ENCODE measurements around the gene MOB3B. TPM values are rescaled to one million over a fixed set of nuclear protein-coding genes. Genes with fewer than 3 reads are reported as not detected.

MOB3B gene
- total RNA-seq, 2 donors from 2014 or later, result 1.3 to 2.3 TPM

GRCh38 chr9:27554712-27555111 lies 25.1 kb upstream of the MOB3B start:
- no peak for ATAC-seq
- H3K36me3 Mint-ChIP-seq, result peaks cover 6 to 10% of the 10 kb centered on the region in 2 donors
- no peaks in the 10 kb centered on the region for H3K9me3 Mint-ChIP-seq
- no peak overlapping the region for H3K27ac Mint-ChIP-seq
- DNase-seq (ENCODE audit: low spot score in 2 of 2), result no peak

- Mint-ChIP-seq H3K9me3 (no peaks in the 10 kb centered on the region), H3K36me3 (peaks cover 8 to 10% of the 10 kb centered on the region in 2 donors), H3K27ac (no peak overlapping the region)
- ATAC-seq, result no peak
- DNase-seq (ENCODE audit: low spot score in 2 of 2), result no peak
Observed at GRCh38 chr9:27549196-27549755, 19.7 kb upstream of the MOB3B start.

GRCh38 chr9:27548055-27548741 lies 18.6 kb upstream of the MOB3B start:
- ATAC-seq, result no peak
- Mint-ChIP-seq H3K27ac (no peak overlapping the region), H3K36me3 (peaks cover 7% of the 10 kb centered on the region in 2 donors), H3K9me3 (no peaks in the 10 kb centered on the region)
- no peak for DNase-seq (ENCODE audit: low spot score in 2 of 2)

GRCh38 chr9:27545471-27545870 lies 15.9 kb upstream of the MOB3B start:
- H3K9me3 Mint-ChIP-seq, result no peaks in the 10 kb centered on the region
- no peak overlapping the region for H3K27ac Mint-ChIP-seq
- no peak for DNase-seq (ENCODE audit: low spot score in 2 of 2)
- peaks cover 0 to 5% of the 10 kb centered on the region in 2 donors for H3K36me3 Mint-ChIP-seq
- ATAC-seq, result no peak

- no peak for DNase-seq (ENCODE audit: low spot score in 2 of 2)
- Mint-ChIP-seq H3K36me3 (peaks cover 0 to 5% of the 10 kb centered on the region in 2 donors), H3K9me3 (no peaks in the 10 kb centered on the region), H3K27ac (no peak overlapping the region)
- no peak for ATAC-seq
Observed at GRCh38 chr9:27542508-27542907, 12.9 kb upstream of the MOB3B start.

- Mint-ChIP-seq H3K9me3 (no peaks in the 10 kb centered on the region), H3K36me3 (peaks cover 0 to 5% of the 10 kb centered on the region in 2 donors), H3K27ac (no peak overlapping the region)
- DNase-seq (ENCODE audit: low spot score in 2 of 2) (no peak), ATAC-seq (no peak)
Observed at GRCh38 chr9:27541740-27542139, 12.1 kb upstream of the MOB3B start.

GRCh38 chr9:27540502-27540901 lies 10.9 kb upstream of the MOB3B start:
- Mint-ChIP-seq H3K9me3 (no peaks in the 10 kb centered on the region), H3K27ac (no peak overlapping the region), H3K36me3 (peaks cover 0 to 5% of the 10 kb centered on the region in 2 donors)
- no peak for ATAC-seq
- DNase-seq (ENCODE audit: low spot score in 2 of 2), result no peak

GRCh38 chr9:27539479-27540441 lies 10.1 kb upstream of the MOB3B start:
- no peak for DNase-seq (ENCODE audit: low spot score in 2 of 2)
- no peak for ATAC-seq
- no peak overlapping the region for H3K27ac Mint-ChIP-seq

GRCh38 chr9:27538647-27539046 lies 9.0 kb upstream of the MOB3B start:
- Mint-ChIP-seq H3K27ac (no peak overlapping the region), H3K9me3 (no peaks in the 10 kb centered on the region), H3K36me3 (no peaks in the 10 kb centered on the region)
- ATAC-seq (no peak), DNase-seq (ENCODE audit: low spot score in 2 of 2) (no peak)

More at GRCh38 chr9:27539479-27540441, 10.1 kb upstream of the MOB3B start:
- Mint-ChIP-seq H3K36me3 (peaks cover 0 to 5% of the 10 kb centered on the region in 2 donors), H3K9me3 (no peaks in the 10 kb centered on the region)

- no peaks in the 10 kb centered on the region for H3K9me3 Mint-ChIP-seq
- no peak overlapping the region for H3K27ac Mint-ChIP-seq
- no peaks in the 10 kb centered on the region for H3K36me3 Mint-ChIP-seq
- no peak for DNase-seq (ENCODE audit: low spot score in 2 of 2)
- ATAC-seq, result no peak
Observed at GRCh38 chr9:27537756-27538155, 8.1 kb upstream of the MOB3B start.

GRCh38 chr9:27537027-27537435 lies 7.4 kb upstream of the MOB3B start:
- Mint-ChIP-seq H3K27ac (no peak overlapping the region), H3K36me3 (no peaks in the 10 kb centered on the region), H3K9me3 (no peaks in the 10 kb centered on the region)
- DNase-seq (ENCODE audit: low spot score in 2 of 2) (no peak), ATAC-seq (no peak)

GRCh38 chr9:27536168-27536567 lies 6.6 kb upstream of the MOB3B start:
- ATAC-seq (no peak), DNase-seq (ENCODE audit: low spot score in 2 of 2) (no peak)
- Mint-ChIP-seq H3K36me3 (no peaks in the 10 kb centered on the region), H3K9me3 (no peaks in the 10 kb centered on the region), H3K27ac (no peak overlapping the region)

GRCh38 chr9:27535701-27536118 lies 6.1 kb upstream of the MOB3B start:
- ATAC-seq, result no peak
- Mint-ChIP-seq H3K27ac (no peak overlapping the region), H3K9me3 (no peaks in the 10 kb centered on the region), H3K36me3 (no peaks in the 10 kb centered on the region)
- DNase-seq (ENCODE audit: low spot score in 2 of 2), result no peak

GRCh38 chr9:27534658-27535209 lies 5.1 kb upstream of the MOB3B start:
- ATAC-seq (no peak), DNase-seq (ENCODE audit: low spot score in 2 of 2) (no peak)
- no peaks in the 10 kb centered on the region for H3K9me3 Mint-ChIP-seq
- no peaks in the 10 kb centered on the region for H3K36me3 Mint-ChIP-seq
- H3K27ac Mint-ChIP-seq, result no peak overlapping the region

- H3K36me3 Mint-ChIP-seq, result no peaks in the 10 kb centered on the region
- ATAC-seq, result no peak
Observed at GRCh38 chr9:27534131-27534530, 4.5 kb upstream of the MOB3B start.

GRCh38 chr9:27533311-27533710 lies 3.7 kb upstream of the MOB3B start:
- H3K36me3 Mint-ChIP-seq, result peaks cover 0 to under 1% of the 10 kb centered on the region in 2 donors
- no peak overlapping the region for H3K27ac Mint-ChIP-seq
- ATAC-seq (no peak), DNase-seq (ENCODE audit: low spot score in 2 of 2) (no peak)
- H3K9me3 Mint-ChIP-seq, result no peaks in the 10 kb centered on the region

More at GRCh38 chr9:27534131-27534530, 4.5 kb upstream of the MOB3B start:
- DNase-seq (ENCODE audit: low spot score in 2 of 2), result no peak
- Mint-ChIP-seq H3K27ac (no peak overlapping the region), H3K9me3 (no peaks in the 10 kb centered on the region)

- ATAC-seq (no peak), DNase-seq (ENCODE audit: low spot score in 2 of 2) (no peak)
- Mint-ChIP-seq H3K9me3 (no peaks in the 10 kb centered on the region), H3K27ac (no peak overlapping the region), H3K36me3 (peaks cover 0 to 5% of the 10 kb centered on the region in 2 donors)
Observed at GRCh38 chr9:27532046-27532445, 2.4 kb upstream of the MOB3B start.
